Left renal cortex interstitium (tissue), 4 donors: ENCODE measurements around the gene TRIP6. TPM values are rescaled to one million over a fixed set of nuclear protein-coding genes. Genes with fewer than 3 reads are reported as not detected.
"Not testable (repeated sequence)": the region's sequence is repeated elsewhere in the genome, so short reads cannot be mapped to it uniquely, and the experiment has no call there.

Experiments used
- DNase-seq, 4 donors: peaks; one replicate each; pipeline ENCODE4 v3.0.0-alpha.2; 2013; ENCODE audit warnings: low read depth in 4 of 4, low spot score in 2 of 4, missing footprints in 1 of 4
- polyA plus RNA-seq, 4 donors: library from polyadenylated mRNA; unstranded; fragments of 120-200 nt; gene quantifications; one replicate each; pipeline ENCODE4 v1.2.1, GENCODE V29; 2013; ENCODE audit not compliant: insufficient read length in 4 of 4

TRIP6 gene
- polyA plus RNA-seq, 4 donors, result 67.7 to 108 (median 89.7) TPM

DNA sequence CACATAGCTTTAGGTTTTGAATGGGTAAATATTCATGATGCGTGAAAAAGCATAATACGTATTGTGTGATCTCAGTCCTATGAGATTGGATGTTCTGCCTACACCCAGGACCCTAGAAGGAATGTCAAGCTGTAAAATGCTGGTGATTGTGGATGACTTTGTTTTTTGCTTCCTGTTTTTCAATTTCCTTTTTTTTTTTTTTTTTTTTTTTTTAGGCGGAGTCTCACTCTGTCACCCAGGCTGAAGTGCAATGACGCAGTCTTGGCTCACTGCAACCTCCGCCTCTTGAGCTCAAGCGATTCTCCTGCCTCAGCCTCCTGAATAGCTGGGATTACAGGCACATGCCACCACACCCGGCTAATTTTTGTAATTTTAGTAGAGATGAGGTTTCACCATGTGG lies 43.3 kb downstream of the TRIP6 start:
- not testable (repeated sequence) for DNase-seq

DNA sequence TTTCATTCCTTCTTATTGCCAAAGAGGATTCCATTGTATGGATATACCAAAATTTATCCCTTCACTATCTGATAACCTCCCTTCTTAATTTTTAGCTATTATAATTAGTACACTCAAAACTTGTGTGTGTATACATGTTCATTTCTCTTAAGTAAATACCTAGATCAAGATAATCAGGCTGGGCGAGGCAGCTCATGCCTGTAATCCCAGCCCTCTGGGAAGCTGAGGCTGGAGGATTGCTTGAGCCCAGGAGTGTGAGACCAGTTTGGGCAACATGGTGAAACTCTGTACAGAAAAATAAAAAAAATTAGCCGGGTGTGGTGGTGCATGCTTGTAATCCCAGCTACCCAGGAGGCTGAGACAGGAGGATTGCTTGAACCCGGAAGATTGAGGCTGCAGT lies 44.3 kb downstream of the TRIP6 start:
- DNase-seq, result no peak

DNA sequence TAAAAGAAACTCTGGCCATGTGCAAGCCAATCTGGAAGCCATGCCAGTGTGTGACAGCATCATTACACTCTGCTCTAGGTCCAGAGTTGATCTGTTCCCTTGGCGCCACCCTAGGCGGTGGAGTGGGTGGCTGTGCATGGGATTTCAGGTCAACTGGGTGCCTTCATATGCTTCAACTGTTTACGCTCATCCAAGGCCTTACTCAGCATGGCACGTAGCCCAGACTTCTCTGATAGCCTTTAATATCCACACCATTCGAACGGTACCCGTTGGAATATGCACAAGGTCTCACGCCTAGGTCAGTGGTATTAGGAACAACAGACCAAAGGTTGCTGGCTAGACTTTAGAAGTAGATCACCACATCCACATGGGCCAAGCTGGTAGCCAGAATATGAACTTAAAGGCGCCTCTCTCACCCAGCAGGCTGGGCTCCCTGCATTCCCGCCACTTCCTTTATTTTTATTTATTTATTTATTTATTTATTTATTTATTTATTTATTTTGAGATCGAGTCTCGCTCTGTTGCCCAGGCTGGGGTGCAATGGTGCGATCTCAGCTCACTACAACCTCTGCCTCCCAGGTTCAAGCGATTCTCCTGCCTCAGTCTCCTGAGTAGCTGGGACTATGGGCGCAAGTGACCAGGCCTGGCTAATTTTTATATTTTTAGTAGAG lies 47.2 kb downstream of the TRIP6 start:
- no peak for DNase-seq

DNA sequence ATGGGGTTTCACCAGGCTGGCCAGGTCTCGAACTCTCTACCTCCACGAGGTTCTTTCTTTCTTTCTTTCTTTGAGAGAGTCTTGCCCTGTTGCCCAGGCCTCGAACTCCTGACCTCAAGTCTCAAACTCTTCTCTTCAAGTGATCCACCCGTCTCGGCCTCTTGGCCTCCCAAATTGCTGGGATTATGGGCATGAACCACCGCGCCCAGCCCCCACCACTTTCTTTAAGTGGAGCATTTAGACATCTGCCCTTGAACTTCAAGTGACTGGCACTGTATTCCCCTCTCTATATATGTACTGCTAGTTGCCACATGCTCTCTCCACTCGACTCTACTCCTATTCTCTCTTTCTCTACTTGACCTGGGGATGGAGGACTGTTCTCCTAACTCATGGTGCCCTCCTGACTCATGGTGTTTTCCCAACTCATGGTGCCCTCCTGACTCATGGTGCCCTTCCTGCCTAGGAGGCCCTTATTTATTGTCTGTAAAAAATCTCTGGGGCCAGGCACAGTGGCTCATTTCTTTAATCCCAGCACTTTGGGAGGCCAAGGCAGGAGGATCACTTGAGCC lies 47.8 kb downstream of the TRIP6 start:
- no peak for DNase-seq

DNA sequence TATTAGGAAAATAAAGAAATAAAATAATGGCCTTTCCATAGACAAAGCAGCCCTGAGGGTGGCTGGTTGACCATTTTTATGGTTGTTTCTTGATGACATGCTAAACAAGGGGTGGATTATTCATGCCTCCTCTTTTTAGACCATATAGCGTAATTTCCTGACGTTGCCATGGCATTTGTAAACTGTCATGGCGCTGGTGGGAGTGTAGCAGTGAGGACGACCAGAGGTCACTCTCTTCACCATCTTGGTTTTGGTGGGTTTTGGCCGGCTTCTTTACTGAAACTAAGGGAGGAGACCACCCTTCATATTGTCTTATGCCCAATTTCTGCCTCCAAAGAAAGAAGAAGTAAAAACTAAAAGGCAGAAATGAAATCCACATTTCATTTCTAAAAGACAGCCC lies 52.1 kb downstream of the TRIP6 start:
- not testable (repeated sequence) for DNase-seq

DNA sequence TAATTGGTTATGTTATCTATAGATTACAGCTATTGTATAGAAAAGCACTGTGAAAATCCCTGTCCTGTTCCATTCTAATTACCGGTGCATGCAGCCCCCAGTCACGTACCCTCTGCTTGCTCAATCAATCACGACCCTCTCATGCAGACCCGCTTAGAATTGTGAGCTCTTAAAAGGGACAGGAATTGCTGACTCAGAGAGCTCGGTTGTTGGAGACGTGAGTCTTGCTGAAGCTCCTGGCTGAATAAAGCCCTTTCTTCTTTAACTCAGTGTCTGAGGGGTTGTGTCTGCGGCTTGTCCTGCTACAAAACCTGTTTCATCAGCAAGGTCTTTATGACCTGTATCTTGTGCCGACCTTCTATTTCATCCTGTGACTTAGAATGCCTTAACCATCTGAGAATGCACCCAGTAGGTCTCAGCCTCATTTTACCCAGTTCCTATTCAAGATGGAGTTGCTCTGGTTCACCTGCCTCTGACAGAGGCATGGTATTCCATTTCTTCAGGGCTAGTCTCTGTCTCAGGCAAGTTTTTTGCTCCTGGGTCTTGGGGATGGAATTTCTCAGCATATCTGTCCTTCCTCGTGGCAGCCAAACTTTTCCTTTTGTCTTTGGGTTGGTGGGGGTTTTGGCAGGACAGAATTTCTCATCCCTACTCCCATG lies 52.7 kb downstream of the TRIP6 start:
- DNase-seq, result not testable (repeated sequence)

DNA sequence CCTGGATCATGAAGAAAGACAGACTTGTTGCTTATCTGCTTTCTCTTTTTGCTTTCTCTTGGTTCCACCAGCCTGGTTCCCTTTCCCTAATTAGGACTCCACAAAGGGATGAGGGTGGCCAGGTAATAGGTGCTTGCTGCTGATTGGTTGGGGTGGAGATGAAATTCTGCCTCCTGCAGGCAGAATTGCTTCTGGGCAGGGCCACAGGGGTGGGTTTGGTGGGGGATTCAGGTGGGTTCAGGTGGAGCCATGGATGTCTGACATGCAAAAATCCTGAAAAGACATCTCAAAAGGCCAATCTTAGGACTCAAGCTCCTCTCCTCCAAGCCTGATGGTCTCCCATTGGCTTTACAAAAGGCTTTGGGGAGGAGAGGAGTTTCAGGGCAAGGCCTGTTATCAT lies 53.9 kb downstream of the TRIP6 start:
- DNase-seq, result no peak

Other genes starting within 250 kb of the TRIP6 start
- 1 to 10 TPM in 2 of 4 donors, under 1 TPM in 2; 0.70 to 2.4 (median 1.1) TPM for gene TFR2, start 225.8 kb upstream of the TRIP6 start, polyA plus RNA-seq
- under 1 TPM in 1 of 4 donors, not detected in 3; 0.17 TPM for gene ACTL6B, start 210.9 kb upstream of the TRIP6 start, polyA plus RNA-seq
- gene GNB2, start 193.6 kb upstream of the TRIP6 start, polyA plus RNA-seq, result 100 to 1,000 TPM; 177 to 240 (median 204) TPM
- gene GIGYF1, start 173.1 kb upstream of the TRIP6 start, polyA plus RNA-seq, result 10 to 100 TPM; 25.7 to 70.4 (median 48.9) TPM
- gene POP7, start 161.3 kb upstream of the TRIP6 start, polyA plus RNA-seq, result 10 to 100 TPM; 22.9 to 40.8 (median 26.9) TPM
- under 1 TPM in 3 of 4 donors, not detected in 1; 0.10 to 0.17 (median 0.12) TPM for gene EPO, start 146.9 kb upstream of the TRIP6 start, polyA plus RNA-seq
- gene ZAN, start 133.8 kb upstream of the TRIP6 start, polyA plus RNA-seq, result under 1 TPM in 3 of 4 donors, not detected in 1; 0.03 to 0.05 (median 0.04) TPM
- gene EPHB4, start 39.9 kb upstream of the TRIP6 start, polyA plus RNA-seq, result 10 to 100 TPM; 83.9 to 98.8 (median 90.8) TPM
- 10 to 100 TPM; 18.6 to 42.2 (median 31.9) TPM for gene SLC12A9, start 14.7 kb upstream of the TRIP6 start, polyA plus RNA-seq
- 100 to 1,000 TPM; 144 to 219 (median 178) TPM for gene SRRT, start 7.7 kb downstream of the TRIP6 start, polyA plus RNA-seq
- gene UFSP1, start 22.3 kb downstream of the TRIP6 start, polyA plus RNA-seq, result 1 to 10 TPM; 1.4 to 4.1 (median 2.4) TPM
- 1 to 10 TPM; 3.8 to 5.6 (median 4.9) TPM for gene ACHE, start 28.5 kb downstream of the TRIP6 start, polyA plus RNA-seq
- gene MUC3A, start 82.1 kb downstream of the TRIP6 start, polyA plus RNA-seq, result under 1 TPM; 0.19 to 0.60 (median 0.50) TPM
- gene MUC12, start 102.2 kb downstream of the TRIP6 start, polyA plus RNA-seq, result under 1 TPM in 3 of 4 donors, not detected in 1; 0.18 to 0.23 (median 0.22) TPM
- not detected for gene MUC17, start 152.7 kb downstream of the TRIP6 start, polyA plus RNA-seq
- 10 to 100 TPM; 14.3 to 23.1 (median 17.8) TPM for gene TRIM56, start 218.1 kb downstream of the TRIP6 start, polyA plus RNA-seq